Retinal pigment epithelial cell (primary cell): ENCODE measurements around the gene ZNF236.
A peak's percentile ranks its signal among the peaks of the same experiment; 100 is the strongest.

Experiments used
- DNase-seq: peaks from one replicate; pipeline ENCODE4 v3.0.0-alpha.2; 2010; ENCODE audit warnings: low read depth
- H3K4me3 ChIP-seq: 2 replicates; pipeline ENCODE4 v1.5.1; 2011; ENCODE audit warnings: mild to moderate bottlenecking, low read length, control low read depth, moderate library complexity
- CTCF ChIP-seq: conservative IDR thresholded peaks from 2 replicates; pipeline ENCODE4 v1.5.1; 2011; ENCODE audit warnings: low read depth, low read length, control low read depth, inconsistent platforms

Gene ZNF236

GRCh38 chr18:77008006-77008405 lies 185.6 kb downstream of the ZNF236 start:
- no peak for TF ChIP-seq CTCF
- no peak overlapping the region for H3K4me3 ChIP-seq
- no peak for DNase-seq

- H3K4me3 ChIP-seq = no peak overlapping the region
- no peak for TF ChIP-seq CTCF
- DNase-seq = no peak
Observed at GRCh38 chr18:77008576-77009315, 186.4 kb downstream of the ZNF236 start.

- no peak for TF ChIP-seq CTCF
- no peak for DNase-seq
Observed at GRCh38 chr18:77009675-77010074, 187.3 kb downstream of the ZNF236 start.

GRCh38 chr18:77012120-77012519 lies 189.8 kb downstream of the ZNF236 start:
- DNase-seq = no peak
- no peak overlapping the region for H3K4me3 ChIP-seq
- TF ChIP-seq CTCF = no peak

More at GRCh38 chr18:77009675-77010074, 187.3 kb downstream of the ZNF236 start:
- no peak overlapping the region for H3K4me3 ChIP-seq

- TF ChIP-seq CTCF = no peak
- no peak overlapping the region for H3K4me3 ChIP-seq
- no peak for DNase-seq
Observed at GRCh38 chr18:77012806-77013541, 190.6 kb downstream of the ZNF236 start.

GRCh38 chr18:77013811-77014521 lies 191.6 kb downstream of the ZNF236 start:
- peak; percentile 13 for DNase-seq
- H3K4me3 ChIP-seq = no peak overlapping the region
- no peak for TF ChIP-seq CTCF

GRCh38 chr18:77014538-77014937 lies 192.2 kb downstream of the ZNF236 start:
- DNase-seq = no peak
- no peak for TF ChIP-seq CTCF
- H3K4me3 ChIP-seq = no peak overlapping the region
